ENCODE data around the gene ADAMTS15.

ADAMTS15 gene

GRCh38 chr11:130448416-130449309, at the start of gene ADAMTS15:
TSS of gene ADAMTS15 (plus strand) at chr11:130448645. CDS start at chr11:130448974, 329 bp downstream.
- no peak for DNase-seq (ENCODE audit: low spot score)

DNA sequence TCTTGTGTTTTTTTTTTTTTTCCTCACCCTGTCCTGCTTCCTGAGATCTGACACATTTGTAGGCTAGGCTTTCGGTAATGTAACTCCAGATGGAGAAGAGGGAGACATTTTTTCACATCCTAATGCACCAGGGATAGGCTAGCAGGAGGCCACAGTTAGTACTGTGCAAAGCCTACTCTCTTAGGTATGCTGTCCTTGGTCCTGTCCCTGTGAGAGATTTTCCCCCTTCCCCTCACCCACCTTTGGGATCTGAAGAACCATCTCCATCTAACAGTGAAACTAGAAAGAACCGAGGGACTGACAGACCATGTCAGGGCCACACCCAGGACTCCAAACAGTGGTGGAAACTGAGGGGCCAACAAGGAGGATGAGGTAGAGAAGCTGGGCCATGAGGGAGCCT, 49.2 kb upstream of the ADAMTS15 start:
- no peak for DNase-seq (ENCODE audit: low spot score)

DNA sequence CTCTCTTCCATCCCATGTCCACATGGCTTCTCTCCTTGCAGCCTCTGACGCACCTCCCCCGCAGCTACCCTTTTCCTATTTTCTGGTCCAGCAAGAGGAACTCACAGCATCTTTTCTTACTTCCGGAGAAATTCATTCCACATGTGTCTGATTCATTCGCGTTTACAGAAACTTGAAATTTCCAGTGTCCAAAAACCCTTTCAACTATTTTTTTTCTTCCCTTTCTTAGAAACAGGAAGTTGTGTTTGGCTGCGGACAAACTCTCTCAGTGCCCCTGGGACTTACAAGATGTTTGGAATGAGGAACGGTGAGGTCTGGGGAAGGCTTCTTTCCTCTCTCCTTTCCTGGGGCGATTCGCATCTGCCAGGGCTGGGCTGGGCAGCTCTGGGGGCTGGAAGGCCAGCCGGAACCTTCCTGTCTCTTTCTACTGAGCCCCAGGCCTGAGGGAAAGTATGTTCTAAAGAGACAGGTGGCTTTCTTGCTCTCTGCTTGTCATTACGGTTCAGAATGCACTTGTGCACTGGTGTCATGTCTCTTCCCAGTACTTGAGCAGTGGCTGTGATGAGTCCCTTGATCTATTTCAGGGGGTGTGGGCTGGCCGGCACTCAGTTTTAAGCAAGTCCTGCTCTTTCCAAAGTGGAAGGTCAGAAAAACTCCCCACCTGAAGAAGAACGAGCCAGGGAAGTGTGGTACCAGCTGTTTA, 47.5 kb upstream of the ADAMTS15 start:
- no peak for DNase-seq (ENCODE audit: low spot score)

DNA sequence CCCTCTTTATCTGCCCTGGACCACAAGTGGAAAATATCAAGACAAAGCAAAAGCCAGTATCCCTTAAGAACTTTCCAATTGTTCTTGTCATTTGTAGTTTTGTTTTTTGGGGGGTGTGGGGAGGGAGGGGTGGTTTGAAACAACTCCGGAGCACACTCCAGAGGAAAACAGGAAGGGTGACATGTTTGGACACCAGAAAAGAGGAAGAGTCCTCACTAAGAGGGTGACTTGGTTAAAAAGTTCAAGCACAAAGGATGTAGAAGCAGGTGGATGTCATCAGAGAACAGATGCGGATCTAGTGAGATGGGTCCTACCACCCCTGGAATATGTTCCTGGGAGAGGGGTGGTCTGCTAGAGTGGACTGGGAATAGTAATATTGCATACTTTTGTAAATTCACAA, 45.9 kb upstream of the ADAMTS15 start:
- no peak for DNase-seq (ENCODE audit: low spot score)

- DNase-seq (ENCODE audit: low spot score), result no peak
These were observed 45.1 kb upstream of the ADAMTS15 start for GRCh38 chr11:130403271-130403804.

DNA sequence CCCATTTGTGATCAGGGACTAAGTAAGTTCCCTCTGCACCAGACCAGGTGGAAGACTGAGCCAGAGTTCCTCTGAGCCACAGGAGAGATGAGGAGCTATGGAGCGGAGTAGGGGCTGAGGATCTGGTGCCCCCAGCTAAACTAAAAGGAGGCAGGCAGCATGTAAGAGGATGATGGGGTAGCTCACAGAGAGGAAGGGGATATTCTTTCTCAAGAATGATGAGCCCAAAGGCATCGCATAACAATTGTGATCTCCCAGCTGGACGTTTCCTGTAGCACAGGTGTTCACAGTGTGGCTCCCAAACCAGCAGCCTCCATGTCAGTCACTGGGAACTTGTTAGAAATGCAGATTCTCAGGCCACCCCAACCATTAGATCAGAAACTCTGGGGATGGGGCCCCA, 44.5 kb upstream of the ADAMTS15 start:
- no peak for DNase-seq (ENCODE audit: low spot score)

DNA sequence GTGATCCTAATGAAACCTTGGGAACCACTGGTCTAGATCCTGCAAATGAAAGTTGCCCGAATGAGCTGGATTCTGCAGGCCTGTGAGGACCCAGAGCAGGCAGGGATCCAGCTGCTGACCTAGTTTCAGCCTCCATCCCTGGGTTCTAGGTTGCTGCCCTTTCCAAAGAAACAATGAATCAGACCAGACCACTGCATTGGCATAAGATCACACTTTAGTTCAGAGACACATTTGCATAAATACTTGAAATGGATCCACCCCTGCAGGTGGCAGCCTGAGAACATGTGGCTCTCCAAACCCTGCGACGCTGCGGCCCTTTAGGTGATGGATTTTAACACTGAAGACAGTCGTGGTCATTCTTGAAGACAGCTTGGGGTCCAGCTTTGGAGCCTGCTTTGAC, 43.7 kb upstream of the ADAMTS15 start:
- no peak for DNase-seq (ENCODE audit: low spot score)

DNA sequence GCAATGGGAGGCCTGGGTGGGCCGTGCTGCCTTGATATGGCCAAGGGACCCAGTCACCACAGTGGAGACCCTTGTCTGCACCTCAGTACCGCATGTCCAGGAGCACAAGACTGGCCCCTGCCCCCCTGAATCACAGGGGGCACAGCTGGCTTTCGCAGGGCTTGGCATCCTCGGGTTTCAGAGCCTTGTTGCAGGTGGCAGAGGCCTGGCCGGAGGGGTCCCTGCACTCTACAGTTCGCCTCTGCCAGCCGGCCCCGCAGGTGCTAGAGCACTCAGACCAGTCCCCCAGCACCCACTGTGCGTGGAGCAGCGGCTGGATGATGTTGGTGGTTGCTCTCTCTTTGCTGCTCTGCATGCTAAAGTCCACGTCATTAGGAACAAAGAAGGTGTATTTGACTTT, 43.0 kb upstream of the ADAMTS15 start:
- DNase-seq (ENCODE audit: low spot score), result no peak

- DNase-seq (ENCODE audit: low spot score), result no peak
These were observed 40.5 kb upstream of the ADAMTS15 start for GRCh38 chr11:130407978-130408377.

GRCh38 chr11:130408401-130408890, 40.0 kb upstream of the ADAMTS15 start:
- no peak for DNase-seq (ENCODE audit: low spot score)

DNA sequence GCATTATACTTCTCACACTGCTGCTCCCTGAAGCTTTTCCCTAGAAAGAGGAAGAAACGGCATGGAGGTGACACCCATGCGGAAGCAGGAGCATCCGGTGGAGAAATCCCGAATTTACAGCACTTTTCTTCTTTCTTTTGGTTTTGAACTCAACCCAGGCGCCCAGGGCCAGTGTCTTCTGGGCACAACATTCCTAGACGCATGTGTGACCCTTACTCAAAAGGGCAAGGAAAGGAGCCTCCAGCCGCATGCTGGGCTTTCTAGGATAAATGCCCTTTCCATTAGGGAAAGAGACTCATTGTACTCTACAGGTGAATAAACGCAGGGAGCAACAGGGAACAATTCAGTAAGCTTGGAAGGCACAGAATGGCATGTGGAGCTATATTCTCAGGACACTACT, 39.5 kb upstream of the ADAMTS15 start:
- no peak for DNase-seq (ENCODE audit: low spot score)

DNA sequence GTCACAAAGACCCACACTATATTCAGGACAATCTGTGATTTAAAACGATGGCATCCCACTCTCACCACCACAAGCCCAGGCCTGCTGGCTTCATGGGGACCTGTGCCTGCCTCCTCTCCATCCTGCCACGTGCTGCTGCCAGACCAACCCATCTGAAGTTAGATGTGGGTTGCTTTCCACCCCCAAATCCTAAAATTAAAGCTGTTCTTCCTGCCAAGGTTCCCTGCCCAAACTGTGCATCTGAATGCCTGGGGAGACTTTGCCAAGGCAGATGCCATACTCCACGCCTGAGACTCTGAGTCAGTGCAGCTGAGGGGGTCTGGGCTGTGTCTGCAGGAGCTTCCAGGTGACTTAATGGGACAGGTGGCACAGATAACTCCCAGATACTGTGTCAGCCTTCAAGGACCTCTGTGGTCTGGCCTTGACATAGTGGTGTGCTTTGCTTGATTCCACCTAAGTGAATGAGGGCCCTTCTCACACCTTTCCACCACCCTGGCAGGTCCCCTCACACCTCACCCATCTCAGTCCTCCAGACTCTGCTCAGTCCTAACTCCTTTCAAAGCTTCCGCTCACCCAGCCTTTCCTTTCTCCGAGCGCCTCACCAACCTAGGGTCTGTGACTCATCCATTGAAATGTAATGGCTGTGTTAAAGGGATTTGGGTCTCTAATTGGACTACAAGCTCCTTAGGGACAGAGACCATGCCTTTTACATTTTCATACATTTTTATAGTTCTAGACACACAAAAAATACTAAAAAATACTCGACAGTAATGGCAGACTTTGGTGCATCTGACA, 38.7 kb upstream of the ADAMTS15 start:
- DNase-seq (ENCODE audit: low spot score), result no peak

GRCh38 chr11:130411223-130411622, 37.2 kb upstream of the ADAMTS15 start:
- DNase-seq (ENCODE audit: low spot score), result no peak

DNA sequence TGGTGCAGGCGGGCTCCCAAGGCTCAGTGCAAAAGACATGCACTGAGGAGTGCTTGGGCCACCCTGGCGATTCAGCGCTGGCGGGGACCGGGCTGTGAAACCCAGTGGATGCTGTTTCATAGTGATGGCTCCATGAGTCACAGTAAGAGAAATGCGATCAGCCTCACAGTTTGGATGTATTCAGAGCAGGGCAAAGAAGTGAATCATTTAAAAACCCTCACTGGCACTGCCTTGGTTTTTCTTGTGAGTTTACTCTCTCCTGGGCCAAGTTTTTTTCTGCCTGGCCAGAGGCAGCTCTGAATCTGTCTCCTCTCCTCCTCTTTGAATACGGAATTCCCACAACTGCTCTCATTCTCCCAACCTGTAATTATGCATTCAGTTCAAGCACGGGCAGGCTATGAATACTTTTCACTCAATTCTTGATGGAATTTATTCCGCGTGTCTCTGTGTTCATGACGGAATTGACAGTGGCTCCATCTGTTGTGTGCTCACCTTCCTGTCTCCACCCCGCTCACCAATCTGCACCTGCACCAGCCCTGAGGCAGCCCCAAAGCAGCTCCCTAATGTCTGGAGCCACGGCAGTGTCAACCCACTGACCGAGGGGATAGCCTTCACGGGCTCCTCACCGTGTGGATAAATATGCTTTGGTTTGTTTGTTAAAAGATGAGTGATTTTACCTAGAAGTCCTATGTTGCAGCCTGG, 34.9 kb upstream of the ADAMTS15 start:
- no peak for DNase-seq (ENCODE audit: low spot score)

DNA sequence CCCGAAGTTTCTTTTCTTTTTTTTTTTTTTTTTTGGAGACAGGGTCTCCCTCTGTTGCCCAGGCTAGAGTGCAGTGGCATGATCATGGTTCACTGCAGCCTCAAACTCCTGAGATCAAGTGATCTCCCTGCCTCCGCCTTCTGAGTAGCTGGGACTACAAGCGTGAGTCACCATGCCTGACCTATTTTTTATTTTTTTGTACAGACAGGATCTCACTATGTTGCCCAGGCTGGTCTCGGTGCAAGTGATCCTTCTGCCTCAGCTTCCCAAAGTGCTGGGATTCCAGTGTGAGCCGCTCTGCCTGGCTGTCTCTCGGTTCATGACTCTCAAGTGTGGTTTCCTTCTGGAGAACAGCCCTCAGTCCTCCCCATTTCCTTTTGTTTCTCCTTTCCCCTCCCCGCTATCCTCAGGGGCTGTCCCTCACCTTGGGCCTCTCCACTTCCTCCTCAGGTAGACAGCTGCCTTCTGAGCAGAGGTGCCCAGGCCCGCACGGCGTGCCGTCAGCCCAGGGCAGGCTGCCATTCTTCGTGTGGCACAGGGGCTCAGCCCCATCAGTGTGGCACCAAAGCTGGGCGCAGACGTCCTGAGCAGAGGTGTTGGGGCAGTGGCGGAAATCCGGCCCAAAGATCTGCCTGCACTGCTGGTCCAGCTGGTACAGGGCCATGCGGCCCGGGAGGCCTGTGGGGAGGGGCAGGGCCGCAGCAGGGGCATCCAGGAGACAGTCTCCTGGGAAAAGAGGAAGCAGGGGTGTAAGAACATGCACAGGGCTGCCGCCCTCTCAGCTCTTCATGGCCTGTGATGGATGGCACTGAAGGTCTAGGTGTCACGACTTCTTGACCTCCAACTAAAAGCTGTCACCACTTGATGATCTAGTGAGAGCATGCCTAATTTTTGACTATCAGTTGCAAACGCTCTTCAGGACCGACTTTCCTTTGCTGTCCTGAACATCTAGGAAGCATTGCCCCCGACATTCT, 34.1 kb upstream of the ADAMTS15 start:
- DNase-seq (ENCODE audit: low spot score), result no peak

GRCh38 chr11:130415731-130416529, 32.5 kb upstream of the ADAMTS15 start:
- DNase-seq (ENCODE audit: low spot score), result no peak

DNA sequence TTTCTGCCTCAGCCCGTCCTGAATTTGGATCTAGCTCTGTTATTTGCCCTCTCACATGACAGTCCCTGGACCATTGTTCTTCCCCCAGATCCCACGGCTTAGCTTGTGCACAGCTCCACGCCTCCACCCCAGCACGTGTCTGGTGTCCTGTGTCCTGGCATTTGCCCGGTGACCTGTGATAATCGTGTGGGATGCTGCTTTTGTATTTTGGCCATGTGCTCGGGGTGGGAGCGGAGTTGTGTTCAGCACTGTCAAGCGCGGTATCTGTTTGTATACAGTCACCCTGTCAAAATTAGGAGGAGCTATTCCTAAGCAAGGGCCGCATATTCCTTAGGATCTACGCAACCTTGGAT, 31.9 kb upstream of the ADAMTS15 start:
- no peak for DNase-seq (ENCODE audit: low spot score)

DNA sequence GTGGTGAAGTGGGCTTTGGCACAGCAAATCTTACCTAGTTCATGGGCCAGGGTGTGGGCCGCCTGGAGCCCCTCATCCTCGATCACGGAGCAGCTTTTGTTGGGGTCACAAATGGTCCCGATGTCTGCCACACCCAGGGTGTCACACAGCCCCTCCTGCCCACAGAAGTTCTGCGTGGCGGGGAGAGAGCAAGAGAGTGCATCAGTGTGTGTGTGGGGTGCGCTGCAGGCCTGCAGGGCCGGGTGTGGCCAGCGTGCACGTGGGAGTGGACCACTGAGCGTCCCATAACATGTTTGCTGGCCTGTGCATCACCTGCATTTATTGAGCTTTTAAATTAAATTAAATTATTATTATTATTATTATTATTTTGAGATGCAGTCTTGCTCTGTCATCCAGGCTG, 31.5 kb upstream of the ADAMTS15 start:
- no peak for DNase-seq (ENCODE audit: low spot score)

DNA sequence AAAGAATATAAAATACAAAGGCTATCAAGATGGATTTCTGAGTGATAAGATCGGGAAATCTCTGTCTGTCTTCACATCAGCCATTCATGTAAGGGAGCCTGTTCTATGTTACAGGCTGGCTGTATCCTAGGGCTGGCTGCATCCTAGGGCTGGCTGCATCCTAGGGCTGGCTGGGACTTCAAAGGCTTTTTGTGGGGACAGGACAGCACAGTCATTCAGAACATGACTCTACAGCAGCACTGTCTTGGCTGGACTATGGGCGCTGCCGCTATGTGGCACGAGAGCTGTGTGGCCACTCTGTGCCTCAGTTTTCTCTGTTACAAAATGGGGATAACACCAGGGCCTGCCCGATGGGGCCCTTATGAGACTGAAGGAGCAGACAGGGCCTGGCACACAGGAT, 30.2 kb upstream of the ADAMTS15 start:
- DNase-seq (ENCODE audit: low spot score), result no peak

- DNase-seq (ENCODE audit: low spot score), result no peak
These were observed 29.7 kb upstream of the ADAMTS15 start for GRCh38 chr11:130418756-130419155.

Measured in hematopoietic multipotent progenitor cell treated with erythropoietin and hydrocortisone succinate and interleukin-3 and kit ligand, for 17 days (in vitro differentiated cells).